ENCODE results near the gene DCLK2.

Gene DCLK2

DNA sequence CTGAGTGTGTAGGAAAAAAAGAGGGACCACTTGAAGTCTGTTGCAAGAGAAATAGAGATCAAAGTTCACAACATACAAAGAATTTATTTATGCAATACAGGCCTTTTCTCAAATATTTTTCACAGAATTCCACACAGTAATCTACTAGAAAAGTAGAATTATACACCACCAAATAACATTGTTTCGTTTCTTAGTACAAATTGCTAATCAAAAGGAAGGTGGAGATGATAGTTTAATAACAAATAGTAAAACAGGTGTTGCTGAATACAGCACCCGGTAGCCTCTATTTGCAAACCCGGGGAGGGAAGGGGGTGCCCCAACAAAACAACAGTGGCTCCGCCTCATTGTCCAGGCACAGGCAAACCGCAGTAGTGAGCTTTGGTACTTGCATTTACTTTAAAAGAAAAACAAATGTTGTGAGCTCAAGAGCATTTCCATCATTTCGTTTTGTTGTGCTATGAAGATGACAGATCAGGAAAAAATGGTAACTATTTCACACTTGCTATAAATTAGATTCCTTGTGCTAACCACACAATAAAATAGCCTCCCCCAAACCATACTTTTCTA lies 186.4 kb downstream of the DCLK2 start:
- DNase-seq (ENCODE audit: low read depth, low spot score): no peak

DNA sequence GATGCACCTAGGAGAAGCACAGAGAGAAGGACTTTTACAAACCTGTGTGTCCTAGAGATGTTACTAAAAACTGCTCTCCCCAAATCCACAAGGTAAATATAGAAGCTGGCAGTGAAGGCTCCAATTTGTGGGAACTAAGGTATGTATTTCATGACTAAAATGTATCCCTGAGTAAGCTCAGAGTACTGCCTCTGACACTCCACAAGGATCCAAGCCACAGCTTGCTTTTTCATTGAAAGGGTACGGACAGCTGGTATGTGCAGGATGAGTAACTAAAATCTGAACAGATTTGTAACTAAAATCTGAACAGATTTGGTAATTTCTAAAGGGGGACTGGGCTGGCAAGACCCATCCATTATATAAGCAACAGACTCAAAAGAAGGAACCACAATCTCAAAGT lies 187.6 kb downstream of the DCLK2 start:
- no peak for DNase-seq (ENCODE audit: low read depth, low spot score)

DNA sequence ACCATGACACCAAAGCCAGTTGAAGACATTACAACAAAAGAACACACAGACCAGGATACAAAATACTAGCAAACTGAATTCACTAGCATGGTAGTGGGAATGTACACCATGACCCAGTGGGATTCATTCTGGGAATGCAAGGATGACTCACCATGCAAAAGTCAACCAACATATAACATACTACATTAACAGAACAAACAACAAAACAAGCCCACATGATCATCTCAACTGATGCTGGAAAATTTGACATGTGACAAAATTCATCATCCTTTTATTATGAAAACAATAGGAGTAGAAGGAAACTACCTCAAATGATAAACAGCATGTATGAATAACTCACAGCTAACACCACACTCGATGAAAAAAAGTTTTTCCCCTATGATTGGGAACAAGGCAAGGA lies 190.2 kb downstream of the DCLK2 start:
- DNase-seq (ENCODE audit: low read depth, low spot score): no peak

DNA sequence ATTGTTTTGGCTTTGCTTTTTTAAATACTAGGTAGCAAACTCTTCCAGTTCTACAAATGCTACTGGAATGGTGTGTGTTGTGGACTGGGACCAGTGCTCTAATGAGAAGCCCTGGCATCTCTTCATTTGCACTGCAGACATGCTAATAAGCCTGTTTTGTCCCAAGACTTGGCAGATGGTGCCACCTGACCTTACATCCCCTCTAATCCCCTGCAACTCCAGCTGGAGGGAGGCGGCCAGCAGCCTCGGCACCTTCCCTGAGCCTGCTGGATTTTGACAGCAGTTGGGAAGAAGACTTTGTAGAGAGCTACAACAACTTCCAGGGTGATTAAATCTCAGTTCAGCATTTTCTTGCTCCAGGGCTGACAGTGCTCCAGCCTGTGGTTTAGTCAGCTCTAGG lies 200.0 kb downstream of the DCLK2 start:
- DNase-seq (ENCODE audit: low read depth, low spot score): no peak

DNA sequence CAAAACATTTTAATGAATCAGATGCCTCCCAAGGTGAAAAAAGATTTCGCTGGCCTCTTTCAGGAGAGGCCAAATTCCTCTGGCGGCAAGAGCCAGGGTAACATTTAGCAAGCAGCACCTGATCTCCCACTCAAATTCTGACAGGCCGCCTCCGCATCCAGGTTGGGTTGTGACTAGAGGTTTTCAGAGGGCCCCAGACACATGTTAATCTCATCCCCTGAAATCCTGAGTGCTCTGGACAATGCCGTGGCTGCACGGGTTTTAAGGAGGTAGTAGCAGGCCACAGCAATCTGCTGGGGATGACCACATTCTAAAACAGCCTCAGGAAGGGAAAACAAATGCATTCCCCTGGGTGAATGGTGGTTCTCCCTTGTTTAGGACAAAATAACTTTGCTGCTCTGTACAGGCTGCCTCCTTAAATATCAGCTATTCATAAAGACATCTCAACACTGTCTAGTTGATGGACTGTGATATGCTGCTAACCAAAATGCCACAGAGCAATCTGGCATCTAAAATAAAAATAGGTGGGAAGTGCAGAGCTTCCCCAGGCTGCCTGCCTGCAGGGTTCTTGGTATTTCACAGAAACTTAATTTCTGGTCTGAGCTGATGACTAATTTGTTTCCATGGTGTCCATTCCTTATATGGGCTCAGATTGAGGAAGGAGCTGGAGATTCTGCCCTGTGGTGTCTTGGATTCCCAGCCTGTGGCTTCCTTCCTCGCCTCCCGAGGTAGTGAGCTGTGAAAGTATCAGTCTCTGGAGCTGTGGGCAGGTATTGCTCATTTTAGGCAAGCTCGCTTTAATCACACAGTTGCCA lies 202.0 kb downstream of the DCLK2 start:
- DNase-seq (ENCODE audit: low read depth, low spot score): no peak

DNA sequence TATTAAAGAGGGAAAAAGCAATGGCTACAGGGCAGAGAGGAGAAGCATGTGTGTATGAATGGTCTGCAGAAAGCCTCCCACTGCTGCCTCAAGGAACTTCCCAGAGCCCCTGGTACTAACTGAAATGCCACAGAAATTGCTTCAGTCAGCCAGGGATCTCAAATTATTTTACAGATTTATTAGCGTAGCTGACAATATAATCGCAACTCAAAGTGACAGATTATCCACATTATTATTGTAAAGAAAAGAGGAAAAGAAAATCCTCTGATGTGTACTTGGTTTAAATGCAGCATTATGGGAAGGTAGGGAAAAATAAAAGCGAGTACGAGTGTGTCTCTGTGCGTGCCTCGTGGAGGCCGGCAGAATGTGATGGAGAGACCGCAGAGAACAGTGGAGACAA lies 202.7 kb downstream of the DCLK2 start:
- no peak for DNase-seq (ENCODE audit: low read depth, low spot score)

DNA sequence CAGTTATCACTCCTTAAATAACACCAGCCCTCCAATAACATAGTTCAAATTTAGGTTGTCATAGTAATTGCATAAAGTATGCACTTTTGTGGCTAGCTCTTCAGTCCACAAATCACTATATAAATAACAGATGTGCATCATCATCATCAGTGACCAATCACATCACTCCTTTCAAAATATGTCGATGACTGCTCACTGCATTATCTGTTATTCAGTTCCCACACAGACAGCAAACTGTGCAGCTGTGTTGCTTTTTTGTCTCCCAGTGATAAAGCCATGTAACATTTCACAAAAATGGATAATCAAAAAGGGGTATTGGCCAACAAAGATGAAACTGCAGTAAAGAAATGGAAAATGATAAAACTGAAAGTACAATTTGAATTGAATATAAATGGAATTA lies 205.4 kb downstream of the DCLK2 start:
- no peak for DNase-seq (ENCODE audit: low read depth, low spot score)

DNA sequence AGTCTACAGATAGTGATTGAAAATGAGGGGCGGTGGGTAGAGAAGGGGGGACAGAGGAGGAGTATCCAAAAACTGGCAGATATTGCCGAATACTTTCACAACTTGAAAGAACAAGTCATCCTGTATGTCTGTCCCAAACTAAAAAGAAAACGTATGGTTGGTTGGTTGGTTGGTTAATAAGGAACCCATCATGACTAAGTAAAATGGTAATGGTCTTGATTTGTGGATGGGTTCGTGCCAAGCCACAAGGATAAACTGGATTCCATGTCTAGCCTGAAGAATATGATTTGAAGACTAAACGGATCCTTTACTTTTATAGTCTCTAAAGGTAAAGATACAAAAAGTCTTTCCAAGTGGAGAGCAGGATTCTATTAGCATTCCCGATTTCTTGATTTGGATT lies 208.4 kb downstream of the DCLK2 start:
- no peak for DNase-seq (ENCODE audit: low read depth, low spot score)

DNA sequence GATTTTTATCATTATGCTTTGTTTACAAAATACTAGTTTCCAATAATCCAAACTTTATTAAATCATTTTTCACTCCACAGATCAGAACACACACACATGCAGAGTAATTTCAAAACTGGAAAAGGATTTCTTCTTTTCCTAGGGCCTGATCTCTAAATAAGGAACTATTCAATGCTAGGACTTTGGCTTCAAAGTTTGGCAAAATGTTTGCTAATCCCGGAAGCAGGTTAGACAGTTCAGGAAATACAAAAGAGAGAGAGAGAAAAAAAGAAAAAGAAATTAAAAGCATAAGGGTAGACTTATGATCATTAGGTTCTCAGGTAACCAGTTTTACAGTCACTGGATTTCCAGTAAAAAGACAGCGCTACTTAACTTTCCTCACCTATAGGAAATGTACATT lies 211.0 kb downstream of the DCLK2 start:
- DNase-seq (ENCODE audit: low read depth, low spot score): no peak

DNA sequence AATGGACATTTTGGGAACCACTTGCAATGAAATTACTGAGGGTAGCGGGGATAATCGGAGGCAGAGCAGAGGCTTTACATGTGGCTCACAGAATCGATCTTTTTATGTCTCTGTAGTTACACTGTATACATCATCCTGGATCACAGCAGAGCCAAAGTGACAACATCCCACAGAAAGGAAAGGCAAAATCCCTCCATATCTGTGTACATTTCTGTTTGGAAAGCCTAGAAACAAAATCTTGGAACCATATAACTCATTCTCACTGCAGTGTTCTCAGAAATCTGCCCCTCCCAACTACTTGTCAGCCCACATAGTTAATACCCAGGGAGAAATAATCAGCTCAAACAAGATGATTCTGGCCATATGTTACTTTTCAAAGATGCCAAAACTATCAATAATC lies 211.6 kb downstream of the DCLK2 start:
- no peak for DNase-seq (ENCODE audit: low read depth, low spot score)

DNA sequence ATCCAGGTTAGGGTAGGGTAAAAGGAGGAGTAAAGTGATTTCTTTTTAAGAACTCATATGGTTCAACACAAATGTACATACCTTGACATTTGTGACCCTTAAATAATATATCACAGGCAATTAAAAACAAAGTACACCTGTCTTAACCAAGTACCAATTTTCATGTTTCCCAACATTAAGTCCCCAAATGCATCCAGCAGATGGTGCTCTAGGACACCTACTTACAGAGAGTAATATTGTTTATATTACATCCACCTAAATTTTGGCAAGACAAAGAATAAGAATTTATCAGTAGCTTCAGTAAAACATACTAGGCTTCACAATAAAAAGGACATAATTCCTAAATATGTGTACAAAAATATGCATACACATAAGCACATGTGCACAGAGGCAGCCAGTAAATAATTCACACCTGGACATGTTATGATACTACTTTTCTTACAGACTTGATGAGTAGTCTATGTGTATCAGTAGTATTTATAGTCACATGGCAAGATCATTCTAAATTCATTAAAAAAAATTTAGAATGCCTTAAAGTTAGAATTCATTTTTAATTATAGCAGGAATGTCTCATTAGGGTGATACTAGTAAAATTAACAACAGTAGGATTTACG lies 219.7 kb downstream of the DCLK2 start:
- DNase-seq (ENCODE audit: low read depth, low spot score): no peak

DNA sequence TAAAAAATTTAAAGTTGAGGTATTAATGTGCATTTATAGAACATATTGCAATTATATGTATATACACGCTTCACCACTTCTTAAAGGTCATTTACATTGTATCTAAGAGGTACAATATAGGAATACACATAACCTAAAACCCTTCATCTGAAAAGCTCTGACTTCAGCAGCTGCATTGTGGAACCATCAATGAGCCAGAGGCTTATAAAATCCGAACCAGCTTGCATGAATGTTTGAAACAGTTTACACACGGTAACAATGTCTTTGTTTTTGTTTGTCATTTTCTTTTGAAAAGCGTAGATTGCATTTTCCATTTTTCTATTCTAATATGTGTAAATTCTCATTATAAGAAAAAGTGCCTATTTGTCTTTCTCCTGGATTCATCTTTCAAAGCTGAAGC lies 221.6 kb downstream of the DCLK2 start:
- DNase-seq (ENCODE audit: low read depth, low spot score): no peak

DNA sequence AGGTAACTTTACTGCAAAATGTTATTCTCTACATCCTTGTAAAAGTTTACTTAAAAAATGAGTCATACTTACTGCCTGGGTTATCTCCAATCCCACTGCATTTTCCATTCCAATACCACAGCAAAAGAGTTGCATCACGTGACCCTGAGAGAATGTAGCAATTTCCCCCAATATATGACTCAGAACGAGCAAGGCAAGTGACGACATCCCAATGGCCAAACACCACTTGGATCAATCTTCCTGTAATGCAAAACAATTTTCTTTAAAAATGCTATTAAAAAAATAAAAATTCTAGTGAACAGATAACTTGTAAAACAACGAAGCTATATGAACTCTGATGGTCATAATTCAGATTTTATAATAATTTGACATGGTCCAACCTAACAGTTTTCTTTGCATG lies 224.3 kb downstream of the DCLK2 start:
- no peak for DNase-seq (ENCODE audit: low read depth, low spot score)

DNA sequence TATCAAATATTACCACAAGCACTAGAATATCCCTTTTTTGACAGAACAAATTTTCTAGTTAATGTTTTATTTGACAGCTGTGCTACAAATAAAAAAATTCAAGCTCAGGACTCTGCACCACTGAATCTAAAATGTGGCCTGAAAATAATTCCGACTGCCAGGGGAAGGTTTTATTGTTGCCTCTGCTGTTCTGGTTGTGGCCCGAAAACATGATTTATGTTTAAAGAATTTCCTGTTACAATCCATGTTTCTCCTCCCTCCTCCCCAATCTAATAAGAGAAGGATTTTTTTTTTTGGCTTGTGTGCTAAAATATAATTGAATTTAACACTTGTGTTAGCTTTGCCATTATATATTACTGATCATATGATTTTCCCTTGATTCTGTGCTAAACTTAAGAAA lies 227.8 kb downstream of the DCLK2 start:
- DNase-seq (ENCODE audit: low read depth, low spot score): no peak

DNA sequence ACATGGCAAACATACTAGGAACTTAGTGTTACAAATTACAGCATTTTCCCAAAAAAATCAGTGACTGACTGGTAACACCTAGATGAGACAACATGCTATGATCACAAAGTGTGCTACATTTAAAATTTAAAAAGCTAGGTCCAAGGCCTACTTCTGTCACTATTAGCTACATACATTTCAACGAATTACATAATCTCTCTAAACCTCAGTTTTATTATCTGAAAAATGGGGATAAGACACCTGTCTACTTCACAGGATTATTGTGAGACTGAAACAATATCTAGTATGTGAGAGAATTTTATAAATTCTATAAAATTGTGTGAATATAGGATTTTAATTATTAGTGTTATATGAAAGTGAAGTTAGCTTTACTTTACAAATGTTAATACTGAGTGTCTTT lies 228.5 kb downstream of the DCLK2 start:
- DNase-seq (ENCODE audit: low read depth, low spot score): no peak
